ENCODE measurements around the gene SNUPN. TPM values are rescaled to one million over a fixed set of nuclear protein-coding genes. Genes with fewer than 3 reads are reported as not detected.
"Not testable (repeated sequence)": the region's sequence is repeated elsewhere in the genome, so short reads cannot be mapped to it uniquely, and the experiment has no call there.

The SNUPN gene
- total and polyA plus RNA-seq, 2 donors (not counting 1 experiment from before 2014, with no cell fraction given): 32.1 to 32.7 TPM

- no peak overlapping the region for H2AFZ ChIP-seq (ENCODE audit: low read length)
- H3K4me2 ChIP-seq (ENCODE audit: extremely low read depth, insufficient read depth, low read length): peak overlapping the region; percentile 5
- H3K79me2 ChIP-seq (ENCODE audit: control insufficient read depth, insufficient read depth, low read length): no peaks in the 10 kb centered on the region
- H4K20me1 ChIP-seq (ENCODE audit: control insufficient read depth, extremely low read depth, insufficient read depth, low read length): no peaks in the 10 kb centered on the region
- no peaks in the 10 kb centered on the region for H3K9me3 ChIP-seq (ENCODE audit: control insufficient read depth, insufficient read depth, low read depth, low read length)
- H3K4me1 ChIP-seq (ENCODE audit: control insufficient read depth, extremely low read depth, insufficient read depth, low read length): peaks cover 3% of the 10 kb centered on the region
- peak in 1 of 2 donors; percentile 44 for DNase-seq (ENCODE audit: low read depth in 2 of 2)
- H3K27ac ChIP-seq (ENCODE audit: insufficient read depth, low read length): no peak overlapping the region
- no peak overlapping the region for H3K9ac ChIP-seq (ENCODE audit: insufficient read depth, low read length)
- no peaks in the 10 kb centered on the region for H3K36me3 ChIP-seq (ENCODE audit: control insufficient read depth, insufficient read depth, low read length)
- H3K4me3 ChIP-seq (replicated peaks in 1 of 4; ENCODE audit: control extremely low read depth in 1 of 4, insufficient read depth in 1 of 4, low read depth in 3 of 4, low read length in 4 of 4): no peak overlapping the region
- H3K27me3 ChIP-seq (ENCODE audit: control insufficient read depth, insufficient read depth, low read length): no peaks in the 10 kb centered on the region
- TF ChIP-seq, protein P1, sequence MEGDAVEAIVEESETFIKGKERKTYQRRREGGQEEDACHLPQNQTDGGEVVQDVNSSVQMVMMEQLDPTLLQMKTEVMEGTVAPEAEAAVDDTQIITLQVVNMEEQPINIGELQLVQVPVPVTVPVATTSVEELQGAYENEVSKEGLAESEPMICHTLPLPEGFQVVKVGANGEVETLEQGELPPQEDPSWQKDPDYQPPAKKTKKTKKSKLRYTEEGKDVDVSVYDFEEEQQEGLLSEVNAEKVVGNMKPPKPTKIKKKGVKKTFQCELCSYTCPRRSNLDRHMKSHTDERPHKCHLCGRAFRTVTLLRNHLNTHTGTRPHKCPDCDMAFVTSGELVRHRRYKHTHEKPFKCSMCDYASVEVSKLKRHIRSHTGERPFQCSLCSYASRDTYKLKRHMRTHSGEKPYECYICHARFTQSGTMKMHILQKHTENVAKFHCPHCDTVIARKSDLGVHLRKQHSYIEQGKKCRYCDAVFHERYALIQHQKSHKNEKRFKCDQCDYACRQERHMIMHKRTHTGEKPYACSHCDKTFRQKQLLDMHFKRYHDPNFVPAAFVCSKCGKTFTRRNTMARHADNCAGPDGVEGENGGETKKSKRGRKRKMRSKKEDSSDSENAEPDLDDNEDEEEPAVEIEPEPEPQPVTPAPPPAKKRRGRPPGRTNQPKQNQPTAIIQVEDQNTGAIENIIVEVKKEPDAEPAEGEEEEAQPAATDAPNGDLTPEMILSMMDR (conservative IDR thresholded peaks at IDR 0.05 in 1 of 2, IDR thresholded peaks at IDR 0.05 in 1 of 2; ENCODE audit: low read depth in 1 of 2, low read length in 2 of 2): no peak
- TF ChIP-seq EZH2 (IDR thresholded peaks at IDR 0.05; ENCODE audit: low read length, missing control alignments): no peak
These were observed 41.4 kb downstream of the SNUPN start for GRCh38 chr15:75584121-75584520.

DNA sequence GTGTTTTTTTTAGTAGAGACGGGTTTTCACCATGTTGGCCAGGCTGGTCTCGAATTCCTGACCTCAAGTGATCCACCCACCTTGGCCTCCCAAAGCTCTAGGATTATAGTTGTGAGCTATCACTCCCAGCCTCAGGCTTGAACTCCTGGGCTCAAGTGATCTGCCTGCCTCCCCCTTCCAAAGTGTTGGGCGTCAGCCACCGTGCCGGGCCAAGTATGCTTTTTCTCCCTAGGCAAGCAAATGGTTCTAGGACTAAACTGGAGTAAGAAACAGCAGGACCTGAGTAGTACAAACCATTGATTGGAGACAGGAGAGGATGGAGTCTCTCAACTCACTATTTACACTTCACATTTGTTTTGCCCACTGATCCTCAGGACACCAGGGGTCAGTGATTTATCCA lies 41.8 kb downstream of the SNUPN start:
- no peak overlapping the region for H3K27ac ChIP-seq (ENCODE audit: insufficient read depth, low read length)
- TF ChIP-seq, protein P1 (conservative IDR thresholded peaks at IDR 0.05 in 1 of 2, IDR thresholded peaks at IDR 0.05 in 1 of 2; ENCODE audit: low read depth in 1 of 2, low read length in 2 of 2): no peak

DNA sequence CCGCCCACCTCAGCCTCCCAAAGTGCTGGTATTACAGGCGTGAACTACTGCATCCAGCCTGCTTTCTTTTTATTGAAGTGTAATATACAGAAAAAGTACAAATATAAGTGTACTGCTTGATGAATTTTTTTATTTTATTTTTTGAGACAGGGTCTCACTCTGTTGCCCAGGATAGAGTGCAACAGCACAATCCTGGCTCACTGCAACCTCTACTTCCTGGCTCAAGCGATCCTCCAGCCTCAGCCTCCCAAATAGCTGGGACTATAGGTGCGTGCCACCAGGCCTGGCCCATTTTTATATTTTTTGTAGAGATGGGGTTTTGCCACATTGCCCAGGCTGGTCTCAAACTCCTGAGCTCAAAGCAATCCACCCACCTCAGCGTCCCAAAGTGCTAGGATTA lies 42.6 kb downstream of the SNUPN start:
- H3K4me2 ChIP-seq (ENCODE audit: extremely low read depth, insufficient read depth, low read length); H3K36me3 ChIP-seq (ENCODE audit: control insufficient read depth, insufficient read depth, low read length); H2AFZ ChIP-seq (ENCODE audit: low read length); H3K4me3 ChIP-seq (replicated peaks in 1 of 4; ENCODE audit: control extremely low read depth in 1 of 4, insufficient read depth in 1 of 4, low read depth in 3 of 4, low read length in 4 of 4); DNase-seq (ENCODE audit: low read depth in 2 of 2); H3K27me3 ChIP-seq (ENCODE audit: control insufficient read depth, insufficient read depth, low read length); H4K20me1 ChIP-seq (ENCODE audit: control insufficient read depth, extremely low read depth, insufficient read depth, low read length); H3K9me3 ChIP-seq (ENCODE audit: control insufficient read depth, insufficient read depth, low read depth, low read length); H3K4me1 ChIP-seq (ENCODE audit: control insufficient read depth, extremely low read depth, insufficient read depth, low read length); H3K79me2 ChIP-seq (ENCODE audit: control insufficient read depth, insufficient read depth, low read length); H3K27ac ChIP-seq (ENCODE audit: insufficient read depth, low read length); H3K9ac ChIP-seq (ENCODE audit: insufficient read depth, low read length): not testable (repeated sequence)

More for the DNA sequence above, 41.8 kb downstream of the SNUPN start:
- H3K4me2 ChIP-seq (ENCODE audit: extremely low read depth, insufficient read depth, low read length): no peak overlapping the region
- no peaks in the 10 kb centered on the region for H3K36me3 ChIP-seq (ENCODE audit: control insufficient read depth, insufficient read depth, low read length)
- no peaks in the 10 kb centered on the region for H3K79me2 ChIP-seq (ENCODE audit: control insufficient read depth, insufficient read depth, low read length)
- DNase-seq (ENCODE audit: low read depth in 2 of 2): no peak
- H3K4me1 ChIP-seq (ENCODE audit: control insufficient read depth, extremely low read depth, insufficient read depth, low read length): peaks cover 3% of the 10 kb centered on the region
- no peak overlapping the region for H3K9ac ChIP-seq (ENCODE audit: insufficient read depth, low read length)
- H2AFZ ChIP-seq (ENCODE audit: low read length): no peak overlapping the region
- no peak overlapping the region for H3K4me3 ChIP-seq (replicated peaks in 1 of 4; ENCODE audit: control extremely low read depth in 1 of 4, insufficient read depth in 1 of 4, low read depth in 3 of 4, low read length in 4 of 4)
- H4K20me1 ChIP-seq (ENCODE audit: control insufficient read depth, extremely low read depth, insufficient read depth, low read length): no peaks in the 10 kb centered on the region
- H3K9me3 ChIP-seq (ENCODE audit: control insufficient read depth, insufficient read depth, low read depth, low read length): no peaks in the 10 kb centered on the region
- no peaks in the 10 kb centered on the region for H3K27me3 ChIP-seq (ENCODE audit: control insufficient read depth, insufficient read depth, low read length)
